Suppressor macrophage (primary cell): ENCODE data around the gene ARPC2.

Experiments used
- DNase-seq, 4 experiments: peaks; one replicate each; pipeline ENCODE4 v3.0.0-alpha.2; 2020 to 2022

ARPC2 gene

DNA sequence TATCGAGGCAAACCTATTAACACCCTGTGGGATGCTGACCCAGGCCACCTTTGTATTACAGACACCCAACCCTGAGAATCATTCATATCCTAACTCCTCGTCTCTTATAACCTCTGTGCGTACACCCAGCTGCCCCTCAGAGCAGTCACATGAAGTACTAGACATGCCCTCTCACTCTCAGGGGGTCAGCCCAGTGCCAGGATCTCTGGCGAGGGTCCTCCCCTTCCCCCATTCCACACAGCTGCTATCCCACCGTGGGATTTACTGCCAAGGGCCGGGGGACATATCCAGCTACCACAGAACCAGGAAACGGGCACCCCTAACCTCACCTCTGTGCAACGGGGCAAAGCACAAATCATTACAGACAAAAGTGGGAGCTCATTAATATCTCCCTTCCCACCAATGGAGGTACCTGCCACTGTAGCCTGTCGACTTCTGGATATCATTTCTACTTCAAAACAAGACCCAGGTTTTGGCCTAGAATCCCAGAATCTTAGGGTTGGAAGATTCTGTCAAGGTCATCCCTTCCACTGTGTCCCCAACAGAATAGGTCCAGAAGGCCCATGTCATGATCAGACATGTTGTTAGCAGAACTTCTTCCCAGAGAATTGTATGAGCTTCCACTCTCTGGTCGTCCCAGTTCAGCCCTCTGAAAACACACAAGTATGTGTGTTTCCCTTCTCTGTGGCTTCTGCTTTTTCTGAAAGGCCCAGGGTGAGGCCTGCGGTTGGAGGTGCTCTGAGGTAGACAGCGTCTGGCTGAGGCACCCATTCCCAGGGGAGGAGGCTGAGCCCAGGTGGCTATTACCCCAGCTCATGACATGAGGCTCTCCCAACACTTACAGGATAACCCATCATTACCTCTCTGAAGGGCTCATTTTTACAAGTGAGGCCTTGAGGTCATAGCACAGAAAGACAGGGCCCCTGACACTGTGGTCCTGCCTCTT lies 73.6 kb downstream of the ARPC2 start:
- peak; percentile 47 to 63 (median 61) for DNase-seq

GRCh38 chr2:218291318-218292047 lies 74.5 kb downstream of the ARPC2 start:
- DNase-seq = peak; percentile 72 to 82 (median 80)

DNA sequence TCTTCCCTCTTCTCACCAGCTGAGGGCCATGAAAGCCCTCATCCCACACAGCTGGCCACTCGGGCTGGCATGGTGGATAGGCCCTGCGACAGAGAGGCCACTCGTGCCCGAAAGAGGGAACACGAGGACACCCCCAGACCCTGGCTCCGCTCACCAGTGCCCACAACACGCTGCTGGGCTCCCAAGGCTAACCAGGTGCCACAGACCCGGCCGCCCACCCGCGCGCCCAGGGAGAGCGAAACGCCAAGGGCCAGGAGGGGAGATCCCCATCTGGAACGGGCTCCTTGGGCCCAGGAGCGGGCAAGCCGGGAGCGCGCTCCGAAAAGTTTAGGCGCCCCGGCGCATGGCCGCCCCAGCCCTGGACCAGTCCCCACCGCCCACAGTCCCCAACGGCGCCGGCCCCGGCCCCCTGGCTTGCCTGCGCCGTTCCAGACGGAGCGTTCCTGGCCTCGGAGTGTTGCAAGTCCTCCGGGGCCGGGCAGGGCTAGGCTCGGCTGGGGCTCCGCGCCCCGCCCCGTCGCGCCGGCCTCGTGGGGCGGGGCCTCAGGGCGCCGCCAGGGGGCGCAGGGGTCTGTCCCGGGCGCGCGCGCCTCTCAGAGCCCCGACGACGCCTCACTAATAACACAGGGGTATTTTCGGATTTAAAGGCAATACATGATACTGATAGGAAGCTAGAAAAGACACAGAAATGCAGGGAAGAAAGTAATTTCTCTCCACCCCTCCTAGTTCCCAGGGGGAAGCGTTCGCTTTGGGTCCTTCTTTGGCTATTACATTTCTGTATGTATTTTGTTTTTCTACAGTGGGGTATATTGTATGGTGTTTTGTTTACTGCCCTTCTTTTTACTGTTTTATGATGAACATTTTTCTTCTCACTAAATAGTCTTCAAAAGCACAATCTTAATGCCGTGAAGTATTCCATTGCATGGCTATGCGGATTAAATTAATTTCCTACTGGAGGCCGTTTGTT lies 75.3 kb downstream of the ARPC2 start, which contains the start of gene TMBIM1:
TSS of gene TMBIM1 (minus strand) at position 456 of the 967 bp plus-strand sequence. CDS start 10,362 bp downstream, outside the sequence.
- peak; percentile 88 to 96 (median 93) for DNase-seq

DNA sequence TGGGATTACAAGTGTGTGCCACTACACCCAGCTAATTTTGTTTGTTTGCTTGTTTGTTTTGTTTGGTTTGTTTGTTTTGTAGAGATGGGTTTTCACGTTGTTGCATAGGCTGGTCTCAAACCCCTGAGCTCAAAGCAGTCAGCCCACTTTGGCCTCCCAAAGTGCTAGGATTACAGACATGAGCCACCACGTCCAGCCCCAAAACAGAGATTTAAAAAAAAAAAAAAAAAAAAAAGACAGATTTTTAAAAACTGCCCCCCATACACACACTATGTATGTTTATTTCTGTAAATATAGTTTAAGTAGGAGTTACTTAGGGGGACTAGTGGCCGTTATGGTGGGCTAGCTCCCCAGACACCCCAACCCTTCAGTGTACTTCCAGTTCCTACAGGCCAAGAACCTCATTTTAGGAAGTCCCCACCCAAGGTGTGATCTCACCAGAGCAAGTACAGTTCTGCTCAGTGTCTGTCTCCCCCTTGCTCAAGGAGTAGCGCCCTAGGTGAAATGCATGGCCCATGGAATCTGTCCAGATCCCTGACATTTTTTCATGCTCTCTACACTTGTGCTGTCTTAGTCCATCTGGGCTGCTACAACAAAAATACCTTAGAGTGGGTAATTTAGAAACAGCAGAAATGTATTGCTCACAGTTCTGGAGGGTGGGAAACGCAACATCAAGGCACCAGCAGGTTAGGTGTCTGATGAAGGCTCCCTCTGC lies 76.9 kb downstream of the ARPC2 start:
- peak; percentile 63 to 71 (median 70) for DNase-seq

- DNase-seq = peak in 3 of 4 experiments; percentile 40 to 68 (median 63)
Measured at GRCh38 chr2:218294430-218295022, 77.5 kb downstream of the ARPC2 start.

- no peak for DNase-seq
Measured at GRCh38 chr2:218295029-218295428, 78.0 kb downstream of the ARPC2 start.

- no peak for DNase-seq
Measured at GRCh38 chr2:218296200-218296599, 79.2 kb downstream of the ARPC2 start.

DNA sequence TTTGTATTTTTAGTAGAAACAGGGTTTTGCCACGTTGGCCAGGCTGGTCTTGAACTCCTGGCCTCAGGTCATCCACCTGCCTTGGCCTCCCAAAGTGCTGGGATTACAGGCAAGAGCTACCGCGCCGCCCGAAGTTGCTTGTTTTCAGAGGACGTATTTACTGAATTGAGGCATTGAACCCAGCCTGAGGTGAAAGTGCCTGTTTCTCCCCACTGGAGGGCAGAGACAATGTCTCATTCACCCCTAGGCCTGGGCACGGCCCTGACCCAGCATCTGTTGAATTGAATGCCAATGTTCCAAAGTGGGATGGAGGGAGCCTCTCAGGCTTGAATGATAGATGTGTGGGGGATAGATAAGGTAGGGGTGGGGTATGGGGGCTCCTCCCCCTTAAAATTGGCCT lies 79.9 kb downstream of the ARPC2 start:
- DNase-seq = no peak

DNA sequence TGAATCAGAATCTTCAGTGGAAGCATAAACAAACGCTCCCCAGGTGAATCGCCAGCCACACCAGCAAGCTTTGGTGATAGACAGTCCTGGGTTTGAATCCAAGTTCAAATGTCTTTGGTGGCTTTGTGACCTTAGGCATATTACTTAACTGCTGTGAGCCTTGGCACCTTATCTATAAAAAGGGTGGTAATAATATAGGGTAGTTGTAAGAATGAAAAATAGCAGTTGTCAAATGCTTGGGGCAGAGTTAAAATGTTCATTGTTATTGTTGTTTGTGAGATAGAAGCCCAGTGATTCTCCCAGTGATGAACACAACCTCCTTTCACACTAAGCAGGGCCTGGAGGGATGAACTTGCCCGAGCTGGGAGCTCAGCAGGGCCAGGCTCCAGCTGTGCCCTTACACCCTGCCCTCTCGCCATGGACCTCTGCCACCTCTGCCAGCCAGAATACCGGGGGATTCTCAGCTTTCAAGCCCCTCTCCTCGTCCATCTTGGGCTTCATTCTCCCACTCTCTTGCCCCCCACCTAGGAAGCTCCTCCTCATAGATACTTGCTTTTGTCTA lies 81.4 kb downstream of the ARPC2 start:
- no peak for DNase-seq

- peak in 3 of 4 experiments; percentile 43 to 59 (median 58) for DNase-seq
Measured at GRCh38 chr2:218300141-218300540, 83.2 kb downstream of the ARPC2 start.

GRCh38 chr2:218301176-218301819 lies 84.3 kb downstream of the ARPC2 start:
- peak; percentile 90 to 95 (median 94) for DNase-seq
